Stimulated activated naive CD8-positive, alpha-beta T cell treated with anti-CD3 and anti-CD28 coated beads, Interleukin-15, Interleukin-2, amounts not matched to agents 100 ng/mL and 50 ng/mL, for 24 hours (primary cell): Measurements from ENCODE around the gene ARHGEF3.

ENCODE experiments used
- H3K27ac Mint-ChIP-seq: one replicate; pipeline ENCODE4 v1.8.0; 2021; ENCODE audit warnings: mild to moderate bottlenecking, mixed read lengths
- H3K27me3 Mint-ChIP-seq: one replicate; pipeline ENCODE4 v1.8.0; 2021; ENCODE audit warnings: mixed read lengths
- H3K36me3 Mint-ChIP-seq: one replicate; pipeline ENCODE4 v1.8.0; 2021; ENCODE audit warnings: low read depth, mixed read lengths
- H3K4me1 Mint-ChIP-seq: one replicate; pipeline ENCODE4 v1.8.0; 2021; ENCODE audit warnings: low read depth, mixed read lengths
- H3K4me3 Mint-ChIP-seq: one replicate; pipeline ENCODE4 v1.8.0; 2021; ENCODE audit warnings: mild to moderate bottlenecking, mixed read lengths
- H3K9me3 Mint-ChIP-seq: one replicate; pipeline ENCODE4 v1.8.0; 2021; ENCODE audit warnings: mixed read lengths

The ARHGEF3 gene, protein sequence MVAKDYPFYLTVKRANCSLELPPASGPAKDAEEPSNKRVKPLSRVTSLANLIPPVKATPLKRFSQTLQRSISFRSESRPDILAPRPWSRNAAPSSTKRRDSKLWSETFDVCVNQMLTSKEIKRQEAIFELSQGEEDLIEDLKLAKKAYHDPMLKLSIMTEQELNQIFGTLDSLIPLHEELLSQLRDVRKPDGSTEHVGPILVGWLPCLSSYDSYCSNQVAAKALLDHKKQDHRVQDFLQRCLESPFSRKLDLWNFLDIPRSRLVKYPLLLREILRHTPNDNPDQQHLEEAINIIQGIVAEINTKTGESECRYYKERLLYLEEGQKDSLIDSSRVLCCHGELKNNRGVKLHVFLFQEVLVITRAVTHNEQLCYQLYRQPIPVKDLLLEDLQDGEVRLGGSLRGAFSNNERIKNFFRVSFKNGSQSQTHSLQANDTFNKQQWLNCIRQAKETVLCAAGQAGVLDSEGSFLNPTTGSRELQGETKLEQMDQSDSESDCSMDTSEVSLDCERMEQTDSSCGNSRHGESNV

DNA sequence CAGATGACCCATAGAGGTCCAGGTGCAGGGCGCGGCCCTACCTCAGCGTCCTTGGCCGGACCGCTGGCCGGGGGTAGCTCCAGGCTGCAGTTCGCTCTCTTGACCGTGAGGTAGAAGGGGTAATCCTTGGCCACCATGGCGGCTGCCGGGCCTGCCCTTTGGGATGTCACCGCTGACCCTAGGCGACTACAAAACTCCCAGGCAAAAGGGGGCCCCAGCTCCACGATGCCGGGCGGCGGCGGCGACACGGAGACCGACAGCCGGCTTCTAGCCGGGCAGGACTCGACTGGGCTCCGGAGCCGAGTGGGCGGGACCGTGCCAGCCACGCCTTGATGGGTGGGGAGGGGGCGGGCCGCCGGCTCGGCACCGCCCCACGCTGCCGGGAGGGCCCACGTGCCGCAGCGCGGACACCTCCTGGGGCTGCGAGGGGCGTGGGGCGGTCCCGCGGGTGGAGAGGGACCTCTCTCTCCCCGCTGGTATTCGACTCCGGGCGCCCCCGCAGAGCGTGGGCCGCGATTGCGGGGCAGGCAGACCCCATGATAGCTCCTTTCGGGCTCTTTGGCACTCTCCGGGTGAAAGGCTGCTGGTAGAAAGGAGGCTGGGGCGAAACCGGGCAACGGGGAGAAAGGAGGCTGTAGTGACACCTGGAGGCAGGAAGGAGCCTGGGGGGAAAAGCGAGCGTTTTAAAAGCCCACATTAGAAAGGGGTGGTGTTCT lies at the start of gene ARHGEF3:
ARHGEF3 (minus strand) TSS at position 288 of the 716 bp plus-strand sequence; CDS start at position 137, 151 bp downstream.
- Mint-ChIP-seq H3K4me1 (peaks cover 41% of the 10 kb centered on the region), H3K27me3 (no peaks in the 10 kb centered on the region), H3K9me3 (no peaks in the 10 kb centered on the region), H3K27ac (peak within 1 kb of the TSS; percentile 89), H3K36me3 (peaks cover 23% of the 10 kb centered on the region), H3K4me3 (peak within 1 kb of the TSS; percentile 93)

DNA sequence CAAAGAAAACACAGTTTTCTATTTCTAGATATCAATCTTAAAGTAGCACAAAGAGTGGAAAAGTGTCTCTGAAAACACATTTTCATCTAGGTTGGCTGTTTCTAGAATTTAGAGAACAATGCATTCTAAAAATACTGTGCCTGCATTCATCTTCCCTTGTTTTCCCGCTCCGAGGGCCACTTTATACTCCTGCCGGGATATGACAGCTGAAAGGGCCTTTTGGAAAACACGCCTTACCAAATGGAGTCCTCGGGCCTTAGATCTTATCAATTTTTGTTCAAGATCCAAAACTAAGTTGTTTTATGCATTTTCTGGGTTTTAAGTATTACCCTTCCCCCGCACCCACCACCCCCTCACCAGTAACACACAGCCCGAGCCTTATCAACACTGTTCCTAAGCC lies 47.9 kb upstream of the ARHGEF3 start:
- Mint-ChIP-seq H3K36me3 (peaks cover 4% of the 10 kb centered on the region), H3K27me3 (no peaks in the 10 kb centered on the region), H3K9me3 (peaks cover 9% of the 10 kb centered on the region), H3K27ac (no peak overlapping the region), H3K4me3 (no peak overlapping the region), H3K4me1 (peaks cover 29% of the 10 kb centered on the region)

DNA sequence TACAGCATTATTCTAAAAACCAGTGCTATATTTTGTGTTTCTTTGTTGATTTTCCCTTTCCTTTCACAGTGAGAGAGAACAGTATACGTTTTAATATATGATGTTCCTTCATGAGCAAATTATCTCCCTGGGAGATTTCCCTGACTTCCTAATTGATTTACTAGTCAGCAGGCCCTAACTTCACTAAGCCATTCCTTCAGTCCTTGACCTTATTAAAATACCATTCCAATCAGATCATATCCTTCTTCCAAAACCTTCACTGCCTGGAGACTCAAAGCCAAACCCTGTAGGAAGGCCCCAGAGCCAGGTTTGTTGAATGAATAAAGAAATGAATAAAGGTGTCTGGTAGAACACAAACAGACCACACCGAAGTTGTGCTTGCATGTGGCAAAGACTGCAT lies 43.8 kb upstream of the ARHGEF3 start:
- Mint-ChIP-seq H3K27me3 (no peaks in the 10 kb centered on the region), H3K27ac (no peak overlapping the region), H3K36me3 (no peaks in the 10 kb centered on the region), H3K9me3 (peaks cover 9% of the 10 kb centered on the region), H3K4me1 (peaks cover 12% of the 10 kb centered on the region), H3K4me3 (no peak overlapping the region)

DNA sequence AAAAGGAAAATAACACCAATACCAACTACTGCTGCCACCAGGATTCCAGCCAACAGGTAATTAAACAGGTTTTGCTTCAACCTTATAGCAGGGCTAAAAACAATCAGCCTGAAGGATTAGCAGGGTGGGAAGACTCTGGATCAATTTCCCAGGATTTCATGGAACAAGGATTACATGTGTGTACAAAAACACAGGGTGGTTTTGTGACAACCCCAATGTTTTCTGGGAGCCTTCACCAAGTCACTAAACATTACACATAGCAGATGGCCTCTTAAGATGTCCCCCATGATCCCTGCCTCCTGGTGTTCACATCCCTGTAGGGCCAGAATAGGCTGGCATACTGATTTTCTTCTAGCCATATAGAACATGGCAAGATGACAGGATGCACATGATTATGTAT lies 42.8 kb upstream of the ARHGEF3 start:
- Mint-ChIP-seq H3K36me3 (no peaks in the 10 kb centered on the region), H3K4me3 (no peak overlapping the region), H3K4me1 (peaks cover 12% of the 10 kb centered on the region), H3K27me3 (no peaks in the 10 kb centered on the region), H3K9me3 (peaks cover 9% of the 10 kb centered on the region), H3K27ac (no peak overlapping the region)

DNA sequence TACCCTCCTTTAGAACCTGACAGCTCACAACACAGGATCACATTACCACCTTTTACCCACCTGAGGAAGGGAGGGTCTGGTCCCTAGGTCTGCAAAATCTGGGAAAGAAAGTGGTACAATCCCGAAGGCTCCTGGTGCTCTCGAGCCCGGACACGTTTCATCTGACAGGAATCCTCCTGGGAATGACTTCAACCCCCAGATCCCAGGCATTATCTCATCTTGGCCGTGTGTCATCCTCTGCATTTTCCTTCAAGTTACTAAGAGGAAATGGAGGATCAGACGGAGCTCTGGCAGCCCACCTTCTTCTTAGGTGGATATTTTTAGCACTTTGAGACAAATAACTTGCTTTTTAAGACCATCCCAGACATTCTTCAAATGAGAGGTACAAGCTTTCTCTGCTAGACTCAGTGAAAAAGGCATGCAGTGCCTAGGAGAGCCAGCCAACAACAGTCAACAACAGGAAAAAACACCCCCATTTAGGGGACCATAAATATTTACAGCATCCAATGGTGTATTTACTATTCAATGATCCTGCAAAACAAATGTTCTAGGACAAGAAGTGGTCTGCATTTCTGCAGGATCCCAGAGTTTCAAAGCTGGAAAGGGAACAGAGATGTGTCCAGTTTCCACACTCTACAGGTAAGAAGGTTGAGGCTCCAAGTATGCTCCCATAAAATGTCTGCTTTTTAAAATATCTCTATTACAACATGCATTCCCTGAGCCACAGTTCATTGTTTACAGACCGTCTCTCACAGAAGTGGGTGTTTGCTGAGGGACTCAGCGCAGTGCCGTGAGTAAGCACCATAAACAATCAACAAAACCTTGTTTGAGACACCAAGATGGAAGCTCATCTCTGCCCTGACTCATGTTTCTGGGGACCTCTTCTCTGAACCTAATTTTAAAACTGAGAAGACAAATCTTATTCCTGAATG lies 38.3 kb upstream of the ARHGEF3 start:
- Mint-ChIP-seq H3K9me3 (no peaks in the 10 kb centered on the region), H3K27me3 (no peaks in the 10 kb centered on the region), H3K4me1 (peaks cover 31% of the 10 kb centered on the region), H3K36me3 (peaks cover 3% of the 10 kb centered on the region), H3K27ac (no peak overlapping the region), H3K4me3 (no peak overlapping the region)

DNA sequence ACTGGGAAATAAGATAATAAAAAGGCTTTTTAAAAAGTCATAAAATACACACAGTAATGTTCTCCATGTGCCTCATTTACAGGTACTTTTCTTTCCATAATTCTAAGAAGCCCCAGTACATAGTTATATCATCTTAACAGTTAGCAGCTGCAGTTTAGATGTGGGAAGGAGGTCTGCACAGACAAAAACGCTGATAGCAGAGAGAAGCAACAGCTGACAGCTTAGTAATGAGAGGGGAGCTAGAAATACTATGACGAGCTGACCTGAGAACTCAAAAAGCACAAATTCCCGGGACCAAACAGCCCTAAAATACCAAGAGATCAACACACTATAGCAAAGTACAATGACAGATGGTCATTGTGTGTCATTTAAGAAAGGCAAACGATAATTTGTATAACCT lies 36.7 kb upstream of the ARHGEF3 start:
- no peaks in the 10 kb centered on the region for H3K27me3 Mint-ChIP-seq
- H3K9me3 Mint-ChIP-seq = no peaks in the 10 kb centered on the region
- no peak overlapping the region for H3K27ac Mint-ChIP-seq
- peaks cover 3% of the 10 kb centered on the region for H3K36me3 Mint-ChIP-seq
- peaks cover 33% of the 10 kb centered on the region for H3K4me1 Mint-ChIP-seq
- H3K4me3 Mint-ChIP-seq = no peak overlapping the region

DNA sequence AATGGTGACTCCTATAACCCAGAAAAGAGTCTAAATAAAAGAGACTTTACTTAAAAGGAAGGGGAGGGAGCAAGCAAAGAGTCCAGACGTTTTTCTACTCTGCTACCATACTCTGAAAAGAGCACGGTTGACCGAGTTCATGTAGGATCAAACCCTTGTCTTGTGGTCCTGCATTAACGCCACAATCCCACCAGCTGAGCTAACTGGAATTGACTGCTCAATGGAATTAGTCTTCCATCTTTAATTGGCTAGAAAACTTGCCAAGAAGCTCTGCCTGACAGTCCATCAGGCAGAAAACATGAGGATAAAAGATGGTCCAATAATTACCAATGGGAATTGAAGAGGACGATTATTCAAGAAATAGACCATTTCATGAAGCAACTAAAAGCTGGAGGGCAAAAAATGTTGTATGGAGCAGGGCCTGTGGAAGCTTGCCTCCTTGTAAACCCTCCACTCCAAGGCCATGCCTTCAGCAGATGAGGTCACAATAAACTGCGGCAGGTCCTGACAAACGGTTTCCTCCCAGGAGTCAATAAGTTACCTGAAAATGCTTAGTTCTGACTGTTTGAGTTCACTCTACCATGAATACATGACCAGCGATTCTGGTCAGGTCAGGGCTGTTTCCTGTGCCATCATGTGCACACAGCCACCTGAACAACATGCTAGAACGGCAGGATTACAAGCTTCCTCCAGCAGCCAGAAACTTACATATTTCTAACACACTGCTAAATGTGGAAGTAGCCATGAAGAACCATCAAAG lies 35.6 kb upstream of the ARHGEF3 start:
- H3K4me1 Mint-ChIP-seq = peaks cover 40% of the 10 kb centered on the region
- no peak overlapping the region for H3K4me3 Mint-ChIP-seq
- H3K27ac Mint-ChIP-seq = no peak overlapping the region
- H3K36me3 Mint-ChIP-seq = peaks cover 3% of the 10 kb centered on the region
- H3K9me3 Mint-ChIP-seq = no peaks in the 10 kb centered on the region
- no peaks in the 10 kb centered on the region for H3K27me3 Mint-ChIP-seq

DNA sequence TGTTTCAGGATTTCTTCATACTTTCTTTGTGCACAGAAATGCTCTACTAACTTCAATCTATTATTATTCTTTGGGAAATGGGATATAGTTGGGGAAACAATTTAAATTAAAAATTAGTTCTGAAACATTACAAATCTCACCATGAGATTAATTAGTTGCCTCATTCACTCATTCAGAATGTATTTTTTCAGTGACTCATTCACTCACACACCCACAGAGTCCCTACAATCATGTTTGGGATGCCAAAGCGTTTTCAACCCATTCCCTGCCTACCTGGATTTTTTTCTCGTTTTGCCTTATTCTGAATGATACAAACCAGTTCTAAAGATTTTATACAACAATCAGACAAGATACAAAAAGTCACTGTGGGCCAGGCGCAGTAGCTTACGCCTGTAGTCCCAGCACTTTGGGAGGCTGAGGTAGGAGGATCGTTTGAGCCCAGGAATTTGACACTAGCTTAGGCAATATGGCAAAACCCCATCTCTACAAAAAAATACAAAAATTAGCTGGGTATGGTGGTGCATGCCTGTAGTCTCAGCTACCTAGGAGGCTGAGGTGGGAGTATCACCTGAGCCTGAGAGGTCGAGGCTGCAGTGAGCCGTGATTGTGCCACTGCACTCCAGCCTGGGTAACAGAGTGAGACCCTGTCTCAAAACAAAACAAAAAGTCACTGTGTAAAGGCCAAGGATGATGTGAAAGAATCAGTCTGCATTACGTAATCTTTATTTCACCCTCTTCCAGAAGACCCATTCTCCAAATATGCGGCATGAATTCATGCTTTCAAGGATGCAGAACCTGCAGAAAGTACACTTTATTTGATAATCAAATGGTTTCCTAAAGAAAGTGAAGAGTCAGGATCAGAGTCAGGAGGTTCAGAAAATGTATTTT lies 34.8 kb upstream of the ARHGEF3 start:
- Mint-ChIP-seq H3K27ac (no peak overlapping the region), H3K4me1 (peaks cover 40% of the 10 kb centered on the region), H3K27me3 (no peaks in the 10 kb centered on the region), H3K9me3 (no peaks in the 10 kb centered on the region), H3K4me3 (no peak overlapping the region), H3K36me3 (peaks cover 3% of the 10 kb centered on the region)

DNA sequence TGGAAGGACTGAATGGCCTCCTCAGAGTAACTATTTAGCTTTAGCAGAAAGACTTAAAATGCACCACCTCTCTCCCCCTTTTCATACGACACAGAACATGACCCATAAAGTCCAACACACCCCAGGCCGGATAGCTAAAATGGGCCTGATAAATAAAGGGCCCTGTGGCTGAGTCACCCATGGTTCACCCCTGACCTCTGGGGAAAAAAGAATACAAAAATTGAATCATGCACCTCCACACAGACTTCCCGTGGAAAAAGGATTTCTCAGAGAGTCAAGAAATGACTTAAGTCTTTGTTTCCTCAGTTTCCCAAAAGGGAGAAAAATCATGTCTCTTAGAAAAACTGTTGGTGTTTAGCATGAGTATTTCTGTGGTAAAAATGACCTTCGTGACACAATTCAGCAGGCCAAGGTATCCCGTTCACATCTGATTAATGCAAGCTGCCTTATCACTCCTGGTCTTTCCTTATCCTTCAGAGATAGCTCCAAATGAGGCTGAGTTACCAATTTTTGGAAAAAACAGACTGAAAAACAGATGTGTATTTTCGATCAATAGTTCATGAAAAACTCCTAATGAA lies 34.0 kb upstream of the ARHGEF3 start:
- Mint-ChIP-seq H3K4me3 (no peak overlapping the region), H3K9me3 (no peaks in the 10 kb centered on the region), H3K36me3 (peaks cover 3% of the 10 kb centered on the region), H3K27me3 (no peaks in the 10 kb centered on the region), H3K27ac (no peak overlapping the region), H3K4me1 (peaks cover 40% of the 10 kb centered on the region)

DNA sequence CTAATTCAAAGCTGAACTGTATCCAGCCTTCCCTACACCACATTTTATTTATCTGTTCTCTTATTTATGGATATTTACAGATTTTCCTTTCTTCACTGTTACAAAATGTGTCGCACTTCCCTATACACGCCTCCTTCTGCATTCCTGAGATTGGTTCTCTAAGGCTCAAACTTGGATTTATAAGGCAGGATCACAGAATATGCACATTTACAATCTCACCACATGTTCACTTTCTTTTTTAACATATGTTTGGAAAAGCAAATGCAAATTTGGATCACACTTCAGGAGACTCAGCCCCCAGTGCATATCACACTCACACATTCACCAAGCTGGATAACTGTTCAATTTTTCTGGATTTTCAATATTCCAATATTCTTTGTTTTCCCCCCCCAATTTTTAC lies 31.8 kb upstream of the ARHGEF3 start:
- peaks cover 3% of the 10 kb centered on the region for H3K36me3 Mint-ChIP-seq
- H3K27ac Mint-ChIP-seq = no peak overlapping the region
- H3K4me3 Mint-ChIP-seq = no peak overlapping the region
- H3K4me1 Mint-ChIP-seq = peaks cover 39% of the 10 kb centered on the region
- H3K9me3 Mint-ChIP-seq = no peaks in the 10 kb centered on the region
- H3K27me3 Mint-ChIP-seq = no peaks in the 10 kb centered on the region

DNA sequence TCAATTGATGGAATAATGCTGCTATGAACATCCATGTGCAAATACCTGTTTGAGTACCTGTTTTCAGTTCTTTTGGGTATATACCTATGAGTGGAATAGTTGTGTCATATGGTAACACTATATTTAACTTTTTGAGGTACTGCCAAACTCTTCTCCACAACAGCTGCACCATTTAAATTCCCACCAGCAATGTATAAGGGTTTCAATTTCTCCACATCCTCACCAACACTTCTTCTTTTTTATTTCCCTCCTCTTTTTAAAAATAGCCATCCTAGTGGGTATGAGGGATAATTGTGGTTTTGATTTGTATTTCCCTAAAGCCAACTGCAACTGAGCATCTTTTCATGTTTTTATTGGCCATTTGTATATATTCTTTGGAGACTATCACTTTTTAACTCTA lies 31.3 kb upstream of the ARHGEF3 start:
- Mint-ChIP-seq H3K36me3 (peaks cover 3% of the 10 kb centered on the region), H3K9me3 (no peaks in the 10 kb centered on the region), H3K4me3 (no peak overlapping the region), H3K4me1 (peaks cover 37% of the 10 kb centered on the region), H3K27ac (no peak overlapping the region), H3K27me3 (no peaks in the 10 kb centered on the region)

DNA sequence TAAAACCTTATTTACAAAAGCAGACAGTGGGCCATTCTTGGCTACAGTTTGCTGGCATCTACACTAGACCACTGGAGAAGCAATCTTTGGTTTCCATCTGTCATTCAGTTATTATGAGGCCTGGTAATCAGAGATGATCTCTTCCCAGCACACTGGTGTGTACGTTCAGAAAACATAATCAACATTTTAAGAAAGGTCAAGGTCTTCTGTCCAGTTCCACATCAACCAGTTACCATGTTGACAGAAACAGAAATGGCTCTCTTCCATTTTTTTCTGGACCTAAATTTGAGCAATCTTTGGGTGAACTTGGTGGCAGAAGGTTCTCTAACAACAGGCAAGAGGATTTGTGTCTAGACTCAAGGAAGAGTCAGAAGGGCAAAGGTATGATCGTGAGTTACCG lies 29.8 kb upstream of the ARHGEF3 start:
- no peak overlapping the region for H3K4me3 Mint-ChIP-seq
- H3K27ac Mint-ChIP-seq = no peak overlapping the region
- no peaks in the 10 kb centered on the region for H3K27me3 Mint-ChIP-seq
- H3K36me3 Mint-ChIP-seq = no peaks in the 10 kb centered on the region
- peaks cover 34% of the 10 kb centered on the region for H3K4me1 Mint-ChIP-seq
- no peaks in the 10 kb centered on the region for H3K9me3 Mint-ChIP-seq

DNA sequence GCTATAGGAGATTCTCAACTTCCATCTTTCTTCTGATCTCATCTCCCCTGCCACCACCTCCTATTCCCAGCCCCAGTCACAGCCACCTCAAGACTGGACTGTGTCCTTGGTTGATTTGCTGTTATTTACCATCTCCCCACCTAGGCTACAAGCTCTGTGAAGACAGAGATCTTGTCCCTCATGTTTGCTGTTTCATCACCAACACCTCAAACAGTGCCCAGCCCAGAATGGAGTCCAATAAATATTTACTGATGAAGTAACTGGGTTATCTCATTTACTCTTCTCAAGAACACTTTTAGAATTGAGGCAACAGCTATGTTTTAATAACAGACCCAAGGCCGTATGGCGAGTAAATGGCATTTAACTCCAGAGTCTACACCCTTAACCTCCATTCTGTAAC lies 29.1 kb upstream of the ARHGEF3 start:
- H3K4me1 Mint-ChIP-seq = peaks cover 34% of the 10 kb centered on the region
- H3K9me3 Mint-ChIP-seq = no peaks in the 10 kb centered on the region
- no peak overlapping the region for H3K27ac Mint-ChIP-seq
- no peak overlapping the region for H3K4me3 Mint-ChIP-seq
- H3K27me3 Mint-ChIP-seq = no peaks in the 10 kb centered on the region
- H3K36me3 Mint-ChIP-seq = no peaks in the 10 kb centered on the region
